Measurements from ENCODE around the gene FASTK.

DNA sequence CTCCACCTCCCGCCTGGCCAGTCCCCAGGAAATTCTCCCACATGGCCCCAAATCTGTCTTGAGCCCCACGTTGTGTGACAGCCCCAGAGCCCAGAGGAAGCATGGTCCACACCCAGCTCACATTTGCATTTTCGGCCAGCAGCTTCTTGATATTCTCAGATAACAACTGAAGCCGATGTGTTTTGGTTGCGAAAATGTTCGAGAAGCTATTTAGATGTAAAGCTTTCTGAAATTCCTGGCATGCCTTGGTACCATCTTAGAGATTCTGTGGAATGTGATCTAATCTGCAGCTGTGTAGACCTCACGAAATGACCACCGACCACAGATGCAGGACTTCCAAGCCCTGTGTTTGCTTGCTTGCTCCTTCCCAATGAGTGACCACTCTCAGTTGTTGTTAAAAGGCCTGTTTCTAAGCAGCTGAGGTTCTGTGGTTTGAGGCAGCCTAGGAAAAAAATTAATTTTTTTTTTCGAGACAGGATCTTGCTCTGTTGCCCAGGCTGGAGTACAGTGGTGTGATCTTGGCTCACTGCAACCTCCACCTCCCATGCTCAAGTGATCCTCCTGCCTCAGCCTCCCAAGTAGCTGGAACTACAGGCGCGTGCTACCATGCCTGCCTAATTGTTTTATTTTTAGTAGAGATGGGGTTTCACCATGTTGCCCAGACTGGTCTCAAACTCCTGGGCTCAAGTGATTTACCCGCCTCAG lies 12.4 kb downstream of the FASTK start:
- TF ChIP-seq CTCF (IDR thresholded peaks at IDR 0.05; ENCODE audit: insufficient read depth, low read depth, low read length) (no peak), EZH2 (IDR thresholded peaks at IDR 0.05; ENCODE audit: insufficient read depth, low read length) (no peak)

Measured in astrocyte (in vitro differentiated cells and primary cell).